Glutamatergic neuron (in vitro differentiated cells): ENCODE measurements around the gene TRIM47. TPM values are rescaled to one million over a fixed set of nuclear protein-coding genes. Genes with fewer than 3 reads are reported as not detected.
A peak's percentile ranks its signal among the peaks of the same experiment; 100 is the strongest.

Source experiments
- DNase-seq: peaks from one replicate; pipeline ENCODE4 v3.0.0; 2022
- H3K27ac Mint-ChIP-seq: one replicate; pipeline ENCODE4 v1.8.0; 2020; ENCODE audit warnings: mild to moderate bottlenecking, mixed read lengths, inconsistent platforms; ENCODE audit not compliant: unreplicated experiment
- H3K27me3 Mint-ChIP-seq: one replicate; pipeline ENCODE4 v1.8.0; 2020; ENCODE audit warnings: mild to moderate bottlenecking, moderate library complexity, mixed read lengths, inconsistent platforms; ENCODE audit not compliant: unreplicated experiment
- H3K36me3 Mint-ChIP-seq: one replicate; pipeline ENCODE4 v1.8.0; 2020; ENCODE audit warnings: mild to moderate bottlenecking, mixed read lengths, inconsistent platforms; ENCODE audit not compliant: unreplicated experiment
- H3K4me1 Mint-ChIP-seq: one replicate; pipeline ENCODE4 v1.8.0; 2020; ENCODE audit warnings: mild to moderate bottlenecking, low read depth, mixed read lengths, inconsistent platforms; ENCODE audit not compliant: unreplicated experiment
- H3K4me3 Mint-ChIP-seq: one replicate; pipeline ENCODE4 v1.8.0; 2020; ENCODE audit warnings: mild to moderate bottlenecking, mixed read lengths, inconsistent platforms; ENCODE audit not compliant: unreplicated experiment
- H3K9me3 Mint-ChIP-seq: one replicate; pipeline ENCODE4 v1.8.0; 2020; ENCODE audit warnings: mild to moderate bottlenecking, moderate library complexity, mixed read lengths, inconsistent platforms; ENCODE audit not compliant: unreplicated experiment
- total RNA-seq: library from RNA; stranded (reverse); fragmentation: NEBNext Ultra II Directional; extraction: Animal tissue kit (Norgen Biotek cat#: 25700); gene quantifications from one replicate; pipeline ENCODE4 v1.2.1, GENCODE V29; 2021; ENCODE audit not compliant: unreplicated experiment
- TF ChIP-seq, protein P1 (sequence below): fragments of 200-600 bp; sonication (generic); IDR thresholded peaks from one replicate; pipeline ENCODE4 v1.5.0; 2021; ENCODE audit not compliant: partially characterized antibody, unreplicated experiment

TRIM47 gene
- total RNA-seq, 1 donor from 2014 or later = 2.1 TPM

- no peaks in the 10 kb centered on the region for H3K36me3 Mint-ChIP-seq
- H3K4me3 Mint-ChIP-seq = no peak overlapping the region
- H3K4me1 Mint-ChIP-seq = peaks cover 6% of the 10 kb centered on the region
- TF ChIP-seq, protein P1, sequence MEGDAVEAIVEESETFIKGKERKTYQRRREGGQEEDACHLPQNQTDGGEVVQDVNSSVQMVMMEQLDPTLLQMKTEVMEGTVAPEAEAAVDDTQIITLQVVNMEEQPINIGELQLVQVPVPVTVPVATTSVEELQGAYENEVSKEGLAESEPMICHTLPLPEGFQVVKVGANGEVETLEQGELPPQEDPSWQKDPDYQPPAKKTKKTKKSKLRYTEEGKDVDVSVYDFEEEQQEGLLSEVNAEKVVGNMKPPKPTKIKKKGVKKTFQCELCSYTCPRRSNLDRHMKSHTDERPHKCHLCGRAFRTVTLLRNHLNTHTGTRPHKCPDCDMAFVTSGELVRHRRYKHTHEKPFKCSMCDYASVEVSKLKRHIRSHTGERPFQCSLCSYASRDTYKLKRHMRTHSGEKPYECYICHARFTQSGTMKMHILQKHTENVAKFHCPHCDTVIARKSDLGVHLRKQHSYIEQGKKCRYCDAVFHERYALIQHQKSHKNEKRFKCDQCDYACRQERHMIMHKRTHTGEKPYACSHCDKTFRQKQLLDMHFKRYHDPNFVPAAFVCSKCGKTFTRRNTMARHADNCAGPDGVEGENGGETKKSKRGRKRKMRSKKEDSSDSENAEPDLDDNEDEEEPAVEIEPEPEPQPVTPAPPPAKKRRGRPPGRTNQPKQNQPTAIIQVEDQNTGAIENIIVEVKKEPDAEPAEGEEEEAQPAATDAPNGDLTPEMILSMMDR = no peak
- no peak for DNase-seq
- H3K9me3 Mint-ChIP-seq = no peaks in the 10 kb centered on the region
- no peak overlapping the region for H3K27ac Mint-ChIP-seq
- H3K27me3 Mint-ChIP-seq = peaks cover 2% of the 10 kb centered on the region
These were observed 36.0 kb downstream of the TRIM47 start for GRCh38 chr17:75842411-75842810.

GRCh38 chr17:75840799-75841164, 37.6 kb downstream of the TRIM47 start:
- Mint-ChIP-seq H3K9me3 (peaks cover 2% of the 10 kb centered on the region), H3K27me3 (peaks cover 2% of the 10 kb centered on the region), H3K4me3 (no peak overlapping the region), H3K36me3 (no peaks in the 10 kb centered on the region), H3K4me1 (peaks cover 6% of the 10 kb centered on the region), H3K27ac (no peak overlapping the region)
- peak; percentile 12 for DNase-seq
- TF ChIP-seq, protein P1 = no peak

DNA sequence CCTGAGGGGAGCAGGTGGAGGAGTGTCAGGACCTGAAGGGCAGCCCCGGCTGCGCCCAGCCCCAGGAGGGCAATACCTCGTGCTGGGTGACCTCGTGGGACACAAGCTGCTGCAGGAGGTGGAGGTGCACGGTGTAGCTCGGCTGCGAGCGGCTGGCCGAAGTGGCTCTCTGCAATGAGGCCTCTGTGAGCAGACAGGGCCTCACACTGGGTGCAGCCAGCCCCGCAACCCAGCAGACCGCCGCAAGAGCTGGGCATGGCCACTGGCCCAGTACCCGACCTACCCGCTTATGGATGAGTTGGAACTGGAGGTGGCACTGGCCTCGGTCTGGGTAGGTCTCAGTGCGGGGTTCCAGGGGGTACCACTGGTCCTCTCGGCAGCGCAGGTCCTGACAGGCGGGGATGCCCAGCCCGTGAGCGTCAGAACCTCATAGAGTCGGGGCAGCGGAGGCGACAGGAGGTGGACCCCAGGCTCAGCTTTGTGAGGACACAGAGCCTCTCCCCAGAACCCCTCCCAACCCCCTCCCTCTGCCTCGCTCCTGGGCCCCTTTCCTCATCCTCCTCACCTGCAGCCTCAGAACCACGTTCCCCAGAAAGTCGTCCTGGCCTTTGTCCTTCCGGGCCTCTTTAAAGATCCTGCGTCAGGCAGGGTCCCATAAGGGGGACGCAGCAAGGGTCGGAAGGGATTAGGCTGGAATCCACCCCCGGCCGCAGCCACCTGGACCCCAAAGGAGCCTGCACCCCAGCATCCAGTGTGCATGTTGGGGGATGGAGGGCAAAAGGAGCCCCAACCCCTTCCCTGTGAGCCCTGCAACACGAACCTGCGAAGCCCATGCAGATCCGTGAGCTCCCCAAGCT, 38.2 kb downstream of the TRIM47 start:
- Mint-ChIP-seq H3K4me3 (no peak overlapping the region), H3K27me3 (peaks cover 2% of the 10 kb centered on the region), H3K36me3 (no peaks in the 10 kb centered on the region), H3K27ac (no peak overlapping the region), H3K4me1 (peaks cover 2% of the 10 kb centered on the region), H3K9me3 (peaks cover 2% of the 10 kb centered on the region)
- DNase-seq = peak; percentile 10
- TF ChIP-seq, protein P1 = no peak

- peaks cover 5% of the 10 kb centered on the region for H3K4me1 Mint-ChIP-seq
- H3K36me3 Mint-ChIP-seq = no peaks in the 10 kb centered on the region
- no peak overlapping the region for H3K4me3 Mint-ChIP-seq
- H3K9me3 Mint-ChIP-seq = peaks cover 3% of the 10 kb centered on the region
- no peak overlapping the region for H3K27ac Mint-ChIP-seq
- H3K27me3 Mint-ChIP-seq = peaks cover 2% of the 10 kb centered on the region
- DNase-seq = no peak
- TF ChIP-seq, protein P1 = no peak
These were observed 40.0 kb downstream of the TRIM47 start for GRCh38 chr17:75838410-75838809.

DNA sequence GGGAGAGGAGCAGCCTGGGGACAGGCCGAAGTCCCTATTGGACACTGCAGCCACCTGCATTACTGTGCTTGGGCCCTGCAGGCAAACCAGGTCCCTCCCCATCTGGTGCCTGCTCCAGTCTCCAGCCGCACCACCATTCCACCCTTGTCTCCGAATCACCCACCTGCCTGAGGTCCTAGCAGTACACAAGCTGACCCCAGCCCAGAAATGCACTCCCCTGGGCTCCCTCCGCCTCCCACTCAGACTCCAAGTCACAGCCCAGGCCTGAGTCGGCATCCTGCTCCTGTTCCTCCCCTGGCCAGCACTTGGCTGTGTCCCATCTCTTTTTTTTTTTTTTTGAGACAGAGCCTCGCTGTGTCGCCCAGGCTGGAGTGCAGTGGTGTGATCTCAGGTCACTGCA, 40.5 kb downstream of the TRIM47 start:
- DNase-seq = no peak
- TF ChIP-seq, protein P1 = no peak
- Mint-ChIP-seq H3K27ac (no peak overlapping the region), H3K4me3 (no peak overlapping the region), H3K36me3 (no peaks in the 10 kb centered on the region), H3K27me3 (peaks cover 3% of the 10 kb centered on the region), H3K9me3 (peaks cover 7% of the 10 kb centered on the region), H3K4me1 (peaks cover 5% of the 10 kb centered on the region)
